Thyroid gland (tissue), 4 donors: Measurements from ENCODE around the gene IL1RL1. TPM values are rescaled to one million over a fixed set of nuclear protein-coding genes. Genes with fewer than 3 reads are reported as not detected.

Experiments used
- DNase-seq, 2 donors: peaks; one replicate each; pipeline ENCODE4 v3.0.0-alpha.2; 2019
- H3K27ac ChIP-seq, 3 donors: fragments of 200-600 bp; sonication (generic); 1 replicate in 2 of 3; 2 replicates in 1 of 3; pipeline ENCODE4 v1.5.1; 2016 to 2019; ENCODE audit warnings: mild to moderate bottlenecking in 1 of 3, moderate library complexity in 1 of 3
- H3K27me3 ChIP-seq: fragments of 200-600 bp; sonication (generic); one replicate; pipeline ENCODE4 v1.5.1; 2019
- H3K36me3 ChIP-seq, 2 donors: fragments of 200-600 bp; sonication (generic); one replicate each; pipeline ENCODE4 v1.5.1; 2016 to 2019
- H3K4me1 ChIP-seq, 2 donors: fragments of 200-600 bp; sonication (generic); one replicate each; pipeline ENCODE4 v1.5.1; 2017 to 2019
- H3K4me3 ChIP-seq, 3 donors: fragments of 200-600 bp; sonication (generic); replicated peaks in 1 of 3; 1 replicate in 2 of 3; 2 replicates in 1 of 3; pipeline ENCODE4 v1.5.1; 2016; ENCODE audit warnings: mild to moderate bottlenecking in 1 of 3
- H3K9me3 ChIP-seq: fragments of 200-600 bp; sonication (generic); one replicate; pipeline ENCODE4 v1.5.1; 2017
- CTCF ChIP-seq, 6 experiments: fragments of 200-600 bp in 3 of 6; fragments of 450-650 bp in 3 of 6; sonication (generic) in 3 of 6; IDR thresholded peaks; one replicate each; pipeline ENCODE4 v1.5.1; 2016 to 2019; ENCODE audit warnings: antibody characterized with exemption in 6 of 6, mild to moderate bottlenecking in 2 of 6, inconsistent platforms in 1 of 6, moderate library complexity in 1 of 6
- POLR2A ChIP-seq, 2 donors: fragments of 450-650 bp; IDR thresholded peaks; one replicate each; pipeline ENCODE4 v1.6.1; 2017; ENCODE audit warnings: antibody characterized with exemption in 2 of 2, mild to moderate bottlenecking in 2 of 2, moderate library complexity in 1 of 2
- WGBS, 2 donors: methylation state at CpG; one replicate each; pipeline ENCODE4 v1.1.5; 2017; 5-methylcytosine and 5-hydroxymethylcytosine counted together
- intact Hi-C: fragments of 100-400 bp; cut with DNase I; formaldehyde crosslinking; loops from one replicate; pipeline ENCODE4 v1.15.1; 2023
- total RNA-seq, 4 donors: library from RNA; depleted of rRNA; stranded (reverse); fragments of >200 nt; gene quantifications; one replicate each; pipeline ENCODE4 v1.2.3, GENCODE V29; 2016

IL1RL1 gene
- total RNA-seq, 4 donors from 2014 or later, result 1.0 to 5.0 (median 3.1) TPM

- no peaks in the 10 kb centered on the region for H3K36me3 ChIP-seq
- H3K9me3 ChIP-seq, result no peaks in the 10 kb centered on the region
- no peak overlapping the region for H3K27ac ChIP-seq
- TF ChIP-seq CTCF (IDR thresholded peaks at IDR 0.05) (no peak), POLR2A (IDR thresholded peaks at IDR 0.05) (no peak)
- 97 to 100% methylated on average over 1 of the region's 1 CpG for WGBS, 2 donors
- H3K4me3 ChIP-seq, result no peak overlapping the region
- no peaks in the 10 kb centered on the region for H3K27me3 ChIP-seq
- DNase-seq, result no peak
- H3K4me1 ChIP-seq, result no peaks in the 10 kb centered on the region
- intact Hi-C loops, result no loop called here
Measured at GRCh38 chr2:102283996-102284395, 27.4 kb upstream of the IL1RL1 start.

GRCh38 chr2:102284611-102285010, 26.8 kb upstream of the IL1RL1 start:
- H3K36me3 ChIP-seq, result no peaks in the 10 kb centered on the region
- H3K4me3 ChIP-seq, result no peak overlapping the region
- DNase-seq, result no peak
- TF ChIP-seq POLR2A (IDR thresholded peaks at IDR 0.05), result no peak
- TF ChIP-seq CTCF (IDR thresholded peaks at IDR 0.05), result no peak
- H3K27ac ChIP-seq, result no peak overlapping the region
- no peaks in the 10 kb centered on the region for H3K27me3 ChIP-seq
- H3K4me1 ChIP-seq, result no peaks in the 10 kb centered on the region
- H3K9me3 ChIP-seq, result no peaks in the 10 kb centered on the region
- intact Hi-C loops, result no loop called here
- WGBS, 2 donors, result 96 to 100% methylated on average over 3 of the region's 3 CpGs

- Histone ChIP-seq H3K9me3 (no peaks in the 10 kb centered on the region), H3K4me1 (no peaks in the 10 kb centered on the region), H3K4me3 (no peak overlapping the region), H3K36me3 (no peaks in the 10 kb centered on the region), H3K27ac (no peak overlapping the region), H3K27me3 (no peaks in the 10 kb centered on the region)
- intact Hi-C loops, result no loop called here
- TF ChIP-seq POLR2A (IDR thresholded peaks at IDR 0.05) (no peak), CTCF (IDR thresholded peaks at IDR 0.05) (no peak)
- no peak for DNase-seq
- WGBS, 2 donors, result 92 to 94% methylated on average over 2 of the region's 2 CpGs
Measured at GRCh38 chr2:102285368-102285767, 26.0 kb upstream of the IL1RL1 start.

GRCh38 chr2:102286041-102286440, 25.3 kb upstream of the IL1RL1 start:
- TF ChIP-seq CTCF (IDR thresholded peaks at IDR 0.05) (no peak), POLR2A (IDR thresholded peaks at IDR 0.05) (no peak)
- DNase-seq, result no peak
- no peaks in the 10 kb centered on the region for H3K27me3 ChIP-seq
- no peaks in the 10 kb centered on the region for H3K9me3 ChIP-seq
- intact Hi-C loops, result no loop called here
- 78 to 91% methylated on average over 3 of the region's 3 CpGs for WGBS, 2 donors
- H3K27ac ChIP-seq, result no peak overlapping the region
- H3K4me1 ChIP-seq, result no peaks in the 10 kb centered on the region
- no peaks in the 10 kb centered on the region for H3K36me3 ChIP-seq
- H3K4me3 ChIP-seq, result no peak overlapping the region

GRCh38 chr2:102289129-102289528, 22.2 kb upstream of the IL1RL1 start:
- intact Hi-C loops, result no loop called here
- H3K4me3 ChIP-seq, result no peak overlapping the region
- H3K27me3 ChIP-seq, result no peaks in the 10 kb centered on the region
- H3K36me3 ChIP-seq, result no peaks in the 10 kb centered on the region
- no peak overlapping the region for H3K27ac ChIP-seq
- H3K9me3 ChIP-seq, result no peaks in the 10 kb centered on the region
- no peak for DNase-seq
- 87 to 96% methylated on average over 5 of the region's 5 CpGs for WGBS, 2 donors
- no peak for TF ChIP-seq POLR2A (IDR thresholded peaks at IDR 0.05)
- no peak for TF ChIP-seq CTCF (IDR thresholded peaks at IDR 0.05)
- no peaks in the 10 kb centered on the region for H3K4me1 ChIP-seq
